NCI-H748 (cell line): ENCODE data around the gene TRIM24.
"Not testable (repeated sequence)": the region's sequence is repeated elsewhere in the genome, so short reads cannot be mapped to it uniquely, and the experiment has no call there.

Experiments used
- DNase-seq: peaks from one replicate; lab custom pipeline; 2025; ENCODE audit not compliant: unreplicated experiment; lab: John Stamatoyannopoulos, UW

The TRIM24 gene

DNA sequence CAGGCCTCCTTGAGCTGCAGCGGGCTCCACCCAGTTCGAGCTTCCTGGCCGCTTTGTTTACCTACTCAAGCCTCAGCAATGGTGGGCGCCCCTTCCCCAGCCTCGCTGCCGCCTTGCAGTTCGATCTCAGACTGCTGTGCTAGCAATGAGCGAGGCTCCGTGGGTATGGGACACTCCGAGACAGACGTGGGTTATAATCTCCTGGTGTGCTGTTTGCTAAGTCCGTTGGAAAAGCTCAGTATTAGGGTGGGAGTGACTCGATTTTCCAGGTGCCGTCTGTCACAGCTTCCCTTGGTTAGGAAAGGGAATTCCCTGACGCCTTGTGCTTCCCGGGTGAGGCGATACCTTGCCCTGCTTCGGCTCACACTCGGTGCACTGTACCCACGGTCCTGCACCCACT is 76.8 kb downstream of the TRIM24 start:
- DNase-seq, result not testable (repeated sequence)

GRCh38 chr7:138538518-138538917 is 78.5 kb downstream of the TRIM24 start:
- no peak for DNase-seq

DNA sequence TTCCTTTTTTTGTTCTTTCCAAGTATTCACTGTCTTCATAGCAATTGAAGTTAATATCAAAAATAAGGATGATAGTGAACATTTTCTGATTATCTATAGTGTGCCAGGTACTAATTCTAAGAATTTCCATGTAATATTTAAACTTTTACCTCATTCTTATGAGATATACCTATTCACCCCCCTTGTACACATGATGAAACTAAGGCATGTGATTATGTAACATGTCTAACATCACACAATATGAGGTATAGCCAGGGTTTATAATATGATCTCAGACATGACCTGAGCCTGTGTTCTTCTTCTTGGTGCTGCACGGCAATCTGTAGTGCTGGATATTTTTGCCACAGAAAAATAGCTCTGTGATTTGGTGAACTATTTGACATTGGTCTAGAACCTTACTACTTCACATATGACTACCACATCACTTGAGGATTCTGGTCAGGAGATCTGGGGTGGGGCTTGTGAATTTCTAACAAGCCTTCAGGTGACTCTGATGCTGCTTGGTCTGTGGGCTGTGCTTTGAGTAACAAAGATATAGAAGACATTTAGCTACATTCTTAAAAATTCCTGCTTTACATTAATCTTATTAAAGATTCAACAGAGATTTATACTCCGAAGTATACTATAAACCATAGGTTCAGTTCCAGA is 79.1 kb downstream of the TRIM24 start:
- no peak for DNase-seq

DNA sequence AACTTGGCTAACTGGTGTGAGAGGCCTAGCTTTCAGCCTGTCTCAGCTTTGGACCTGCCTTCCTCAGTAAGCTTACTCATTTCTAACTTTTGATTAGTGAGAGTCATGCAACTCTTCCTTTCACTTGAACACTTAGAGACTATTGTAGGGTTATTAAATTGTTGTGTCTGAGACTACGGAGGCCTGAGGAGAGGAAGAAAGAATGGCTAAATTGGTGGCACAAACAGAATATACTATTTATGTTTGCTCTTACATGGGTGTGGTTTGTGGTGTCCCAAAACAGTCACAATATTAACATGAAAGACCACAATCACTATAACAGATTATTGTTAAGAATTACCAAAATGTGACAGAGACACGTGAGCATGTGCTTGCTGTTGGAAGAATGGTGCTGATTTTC is 82.1 kb downstream of the TRIM24 start:
- no peak for DNase-seq

DNA sequence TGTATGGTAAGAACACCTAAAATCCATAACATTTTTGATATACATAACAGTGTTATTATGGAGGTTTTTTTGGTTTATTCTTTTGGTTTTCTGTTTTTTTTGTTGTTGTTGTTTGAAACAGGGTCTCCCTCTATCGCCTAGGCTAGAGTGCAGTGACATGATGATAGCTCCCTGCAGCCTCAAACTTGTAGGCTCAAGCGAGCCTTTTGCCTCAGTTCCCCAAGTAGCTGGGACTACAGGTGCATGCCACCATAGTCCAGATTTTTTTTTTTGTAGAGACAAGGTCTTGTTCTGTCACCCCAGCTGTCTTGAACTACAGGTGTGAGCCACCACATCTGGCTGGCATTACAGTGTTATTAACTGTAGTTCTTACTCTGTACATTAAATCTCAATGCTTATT is 83.7 kb downstream of the TRIM24 start:
- DNase-seq, result no peak

DNA sequence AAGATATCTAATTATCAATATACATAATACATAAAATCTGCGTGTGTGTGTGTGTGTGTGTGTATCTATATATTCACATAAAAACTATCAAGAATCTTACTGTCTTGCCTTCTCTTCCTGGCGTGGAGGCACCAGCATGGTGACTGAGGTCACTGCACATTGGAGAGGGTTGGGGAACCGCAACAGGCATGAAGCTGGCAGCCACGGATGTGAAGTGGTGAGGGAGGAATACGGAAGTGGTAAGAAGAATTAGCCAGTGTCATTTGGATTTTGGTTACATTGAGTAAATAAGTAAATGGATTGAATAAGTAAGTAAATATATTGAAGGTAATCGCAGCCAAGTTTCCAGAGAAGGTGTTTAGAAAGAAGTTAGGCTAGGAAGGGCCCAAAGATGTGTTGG is 85.1 kb downstream of the TRIM24 start:
- DNase-seq, result no peak

- no peak for DNase-seq
Observed at GRCh38 chr7:138546064-138546619, 86.1 kb downstream of the TRIM24 start.

GRCh38 chr7:138546829-138547228 is 86.8 kb downstream of the TRIM24 start:
- no peak for DNase-seq

DNA sequence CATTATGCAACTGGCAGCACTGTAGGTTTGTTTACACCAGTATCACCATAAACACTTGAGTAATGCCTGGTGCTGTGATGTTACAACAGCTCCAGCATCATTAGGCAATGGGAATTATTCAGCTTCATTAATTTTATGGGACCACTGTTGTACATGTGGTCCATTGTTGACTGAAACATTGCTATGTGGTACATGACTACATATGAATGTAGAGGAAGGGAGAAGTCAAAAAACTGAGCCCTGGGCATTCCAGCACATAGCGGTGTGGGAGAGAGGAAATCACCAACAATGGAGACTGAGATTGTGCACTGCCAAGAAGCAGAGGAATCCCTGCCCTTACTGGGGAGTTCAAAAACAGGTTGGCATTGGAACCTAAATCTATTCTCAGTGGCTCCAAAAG is 89.0 kb downstream of the TRIM24 start:
- DNase-seq, result no peak

DNA sequence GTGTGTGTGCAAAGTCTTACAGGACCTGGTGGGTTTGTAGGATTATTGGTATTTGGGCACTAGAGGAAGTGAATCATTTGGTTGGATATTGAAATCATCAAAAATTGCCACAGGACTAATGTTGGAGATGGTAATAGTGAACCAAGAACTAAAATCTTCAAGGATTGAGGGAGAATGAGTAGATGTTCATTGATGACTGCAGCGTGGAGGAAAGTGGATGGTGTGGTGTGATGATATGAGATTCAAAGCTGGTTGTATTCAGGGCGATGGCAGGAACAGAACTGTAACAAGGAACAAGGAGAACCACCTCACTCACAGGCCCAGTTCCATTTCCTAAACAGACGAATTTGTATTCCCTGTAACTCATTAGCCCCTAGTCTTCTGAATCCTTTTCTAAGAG is 90.3 kb downstream of the TRIM24 start:
- no peak for DNase-seq

DNA sequence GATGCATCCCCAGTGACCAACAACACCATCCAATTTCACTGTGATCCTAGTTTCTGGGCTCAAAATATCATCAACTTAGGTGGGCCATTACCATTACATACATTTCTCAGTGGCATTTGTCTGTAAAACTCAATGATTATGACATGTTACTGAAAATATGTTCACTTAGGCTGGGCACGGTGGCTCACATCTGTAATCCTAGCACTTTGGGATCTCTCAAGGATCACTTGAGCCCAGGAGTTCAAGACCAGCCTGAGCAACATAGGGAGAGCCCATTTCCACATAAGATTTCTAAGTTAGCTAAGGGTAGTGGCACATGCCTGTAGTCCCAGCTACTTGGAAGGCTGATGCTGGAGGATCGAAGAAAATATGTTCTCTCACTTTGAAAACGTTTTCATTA is 91.0 kb downstream of the TRIM24 start:
- no peak for DNase-seq

DNA sequence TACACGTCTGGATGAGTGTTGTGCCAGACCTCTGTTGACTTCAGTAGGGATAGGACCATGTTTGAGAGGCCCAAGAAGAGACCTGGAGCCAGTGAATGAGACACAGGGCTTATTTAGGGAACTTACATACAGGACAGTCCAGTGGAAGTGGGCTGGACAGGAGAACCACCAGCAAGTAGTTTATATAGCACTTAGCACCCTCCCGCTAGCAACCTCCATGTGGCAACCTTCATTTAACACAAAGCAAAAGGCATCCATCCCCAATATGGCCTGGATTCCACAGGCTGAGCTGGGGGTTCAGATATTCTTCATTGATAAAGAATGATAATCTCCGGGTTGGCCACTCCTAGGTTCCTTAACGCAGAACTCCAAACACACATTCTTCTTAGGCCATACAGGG is 93.7 kb downstream of the TRIM24 start:
- no peak for DNase-seq

DNA sequence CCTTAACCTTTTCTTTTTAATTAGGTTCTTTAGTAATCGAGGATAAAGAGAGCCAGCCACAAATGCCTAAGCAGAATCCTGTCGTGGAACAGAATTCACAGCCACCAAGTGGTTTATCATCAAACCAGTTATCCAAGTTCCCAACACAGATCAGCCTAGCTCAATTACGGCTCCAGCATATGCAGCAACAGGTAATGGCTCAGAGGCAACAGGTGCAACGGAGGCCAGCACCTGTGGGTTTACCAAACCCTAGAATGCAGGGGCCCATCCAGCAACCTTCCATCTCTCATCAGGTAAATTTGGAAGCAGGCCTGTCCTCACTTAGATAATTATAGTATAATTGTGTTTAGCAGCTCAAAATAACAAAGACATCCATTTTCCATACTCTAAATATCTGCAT is 94.6 kb downstream of the TRIM24 start:
- DNase-seq, result no peak

GRCh38 chr7:138555684-138556083 is 95.6 kb downstream of the TRIM24 start:
- no peak for DNase-seq

DNA sequence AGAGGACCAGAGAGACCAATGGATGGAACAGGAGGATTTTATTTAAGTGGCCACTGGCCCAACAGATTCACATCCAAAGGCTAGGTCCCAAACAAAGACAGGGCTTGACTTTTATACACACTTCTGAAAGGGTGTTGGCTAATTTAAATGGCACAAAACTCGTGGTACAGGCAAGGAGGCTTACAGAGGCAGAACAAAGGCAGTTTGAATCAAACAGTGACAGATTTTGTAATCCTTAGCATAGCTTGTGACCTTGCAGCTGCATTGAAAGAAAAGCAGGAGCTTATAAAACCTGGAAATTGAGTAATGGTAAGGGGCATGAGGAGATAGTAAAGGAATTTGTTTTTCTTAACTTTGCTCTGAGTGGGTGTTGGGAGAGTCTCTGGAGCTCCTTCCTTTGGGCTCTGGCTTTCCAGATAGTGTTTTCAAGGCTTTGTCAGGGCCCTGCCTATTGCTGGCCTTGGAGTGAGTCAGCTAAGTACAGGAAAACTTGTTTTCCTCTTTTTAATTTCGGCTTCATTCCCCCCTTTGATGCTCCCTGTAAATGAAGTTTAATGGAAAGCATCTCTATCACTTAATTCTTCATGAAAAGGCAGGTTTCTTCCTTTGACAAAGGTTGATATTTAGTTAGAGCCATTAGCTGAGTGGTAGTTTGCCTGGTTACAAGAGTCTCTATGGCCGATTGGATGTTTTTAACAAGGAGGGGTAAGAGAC is 96.9 kb downstream of the TRIM24 start:
- no peak for DNase-seq

DNA sequence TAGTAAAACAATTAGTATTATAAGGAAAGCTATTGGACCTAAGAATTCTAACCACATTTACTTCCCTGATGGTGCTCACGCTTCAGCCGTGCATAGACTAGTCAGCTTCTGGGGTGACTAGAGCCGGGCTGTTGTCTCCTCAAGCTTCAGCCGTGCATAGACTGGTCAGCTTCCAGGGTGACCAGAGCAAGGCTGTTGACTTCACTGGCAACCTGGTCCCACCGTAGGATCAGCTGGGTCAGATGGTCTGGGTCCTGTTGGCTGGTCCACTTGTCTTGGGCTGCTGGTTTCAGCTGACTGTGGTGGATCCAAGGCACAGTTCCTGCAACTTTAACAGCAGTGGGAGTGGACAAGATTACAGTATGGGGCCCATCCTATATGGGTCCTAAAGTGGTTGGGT is 99.4 kb downstream of the TRIM24 start:
- no peak for DNase-seq

DNA sequence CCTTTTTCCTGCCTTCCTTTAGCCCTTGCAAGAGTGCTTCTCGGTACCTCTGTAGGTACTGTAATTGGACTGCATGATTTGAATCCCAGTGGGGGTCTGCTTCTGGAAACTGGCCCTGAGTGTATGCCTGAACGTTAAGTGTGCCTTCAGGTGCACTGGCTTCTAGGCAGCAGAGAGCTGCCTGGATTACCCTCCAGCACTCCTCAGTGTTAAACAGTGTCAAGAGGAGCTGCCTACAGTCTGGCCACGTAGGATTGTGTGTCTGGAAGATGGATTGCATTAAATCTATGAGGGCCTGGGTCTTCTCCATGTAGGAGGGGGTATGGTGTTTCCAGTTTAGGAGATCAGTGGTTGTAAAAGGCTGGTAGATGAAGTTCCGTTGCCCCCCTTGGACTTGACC is 103.7 kb downstream of the TRIM24 start:
- DNase-seq, result no peak

GRCh38 chr7:138564365-138564764 is 104.3 kb downstream of the TRIM24 start:
- DNase-seq, result no peak

- DNase-seq, result no peak
Observed at GRCh38 chr7:138565071-138565450, 105.0 kb downstream of the TRIM24 start.

GRCh38 chr7:138565451-138566114 is 105.5 kb downstream of the TRIM24 start:
- peak; percentile 54 for DNase-seq

DNA sequence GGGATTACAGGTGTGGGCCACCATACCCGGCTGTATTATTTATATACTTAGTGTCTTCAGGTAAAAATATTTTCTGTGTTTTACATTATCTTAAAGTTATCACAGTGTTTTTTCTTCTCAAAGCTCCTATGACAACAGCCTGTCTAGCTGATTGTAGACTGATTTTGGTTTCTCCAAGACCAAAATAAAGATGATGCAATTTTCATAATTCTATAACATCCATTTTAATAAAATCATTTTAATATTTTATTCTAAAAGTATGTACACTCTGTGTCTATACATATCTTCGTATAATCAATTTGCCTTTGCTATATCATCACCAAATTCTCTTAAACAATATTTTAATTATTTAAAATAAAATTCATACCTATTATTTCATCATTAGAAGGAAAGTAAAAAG is 108.6 kb downstream of the TRIM24 start:
- DNase-seq, result no peak

GRCh38 chr7:138569418-138569817 is 109.4 kb downstream of the TRIM24 start:
- no peak for DNase-seq
